ENCODE data around the gene PMM1. TPM values are rescaled to one million over a fixed set of nuclear protein-coding genes. Genes with fewer than 3 reads are reported as not detected.
"Not testable (repeated sequence)": the region's sequence is repeated elsewhere in the genome, so short reads cannot be mapped to it uniquely, and the experiment has no call there.

Gene PMM1
- total RNA-seq, 4 donors from 2014 or later, result 37.4 to 54.2 (median 39.3) TPM

GRCh38 chr22:41596776-41597634 is 7.4 kb upstream of the PMM1 start:
- no peak for DNase-seq (ENCODE audit: extremely low spot score)
- Histone ChIP-seq H3K27me3 (no peaks in the 10 kb centered on the region), H3K4me1 (peaks cover 0 to 8% (median 5%) of the 10 kb centered on the region in 4 donors), H3K27ac (replicated peaks in 1 of 4) (peak overlapping the region in 3 of 4 donors; percentile 1 to 36 (median 2)), H3K9me3 (no peaks in the 10 kb centered on the region), H3K36me3 (peaks cover 0 to 27% (median 22%) of the 10 kb centered on the region in 4 donors), H3K4me3 (no peak overlapping the region)
- TF ChIP-seq POLR2AphosphoS5 (IDR thresholded peaks at IDR 0.05), result no peak
- TF ChIP-seq, protein P1, sequence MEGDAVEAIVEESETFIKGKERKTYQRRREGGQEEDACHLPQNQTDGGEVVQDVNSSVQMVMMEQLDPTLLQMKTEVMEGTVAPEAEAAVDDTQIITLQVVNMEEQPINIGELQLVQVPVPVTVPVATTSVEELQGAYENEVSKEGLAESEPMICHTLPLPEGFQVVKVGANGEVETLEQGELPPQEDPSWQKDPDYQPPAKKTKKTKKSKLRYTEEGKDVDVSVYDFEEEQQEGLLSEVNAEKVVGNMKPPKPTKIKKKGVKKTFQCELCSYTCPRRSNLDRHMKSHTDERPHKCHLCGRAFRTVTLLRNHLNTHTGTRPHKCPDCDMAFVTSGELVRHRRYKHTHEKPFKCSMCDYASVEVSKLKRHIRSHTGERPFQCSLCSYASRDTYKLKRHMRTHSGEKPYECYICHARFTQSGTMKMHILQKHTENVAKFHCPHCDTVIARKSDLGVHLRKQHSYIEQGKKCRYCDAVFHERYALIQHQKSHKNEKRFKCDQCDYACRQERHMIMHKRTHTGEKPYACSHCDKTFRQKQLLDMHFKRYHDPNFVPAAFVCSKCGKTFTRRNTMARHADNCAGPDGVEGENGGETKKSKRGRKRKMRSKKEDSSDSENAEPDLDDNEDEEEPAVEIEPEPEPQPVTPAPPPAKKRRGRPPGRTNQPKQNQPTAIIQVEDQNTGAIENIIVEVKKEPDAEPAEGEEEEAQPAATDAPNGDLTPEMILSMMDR (IDR thresholded peaks at IDR 0.05), result peak; percentile 59 to 79 (median 75)
- intact Hi-C loops (cut with DNase I), result no loop called here
- 32% methylated on average over 10 of the region's 13 CpGs for WGBS

GRCh38 chr22:41595703-41596102 is 6.1 kb upstream of the PMM1 start:
- H3K27me3 ChIP-seq, result no peaks in the 10 kb centered on the region
- H3K9me3 ChIP-seq, result no peaks in the 10 kb centered on the region
- no peak overlapping the region for H3K27ac ChIP-seq (replicated peaks in 1 of 4)
- H3K36me3 ChIP-seq, result peaks cover 0 to 14% (median 12%) of the 10 kb centered on the region in 4 donors
- 83% methylated on average over 5 of the region's 5 CpGs for WGBS
- DNase-seq (ENCODE audit: extremely low spot score), result no peak
- H3K4me3 ChIP-seq, result no peak overlapping the region
- intact Hi-C loops (cut with DNase I), result no loop called here
- TF ChIP-seq, protein P1 (IDR thresholded peaks at IDR 0.05), result no peak
- TF ChIP-seq POLR2A (IDR thresholded peaks at IDR 0.05; ENCODE audit: low read depth) (no peak), EP300 (IDR thresholded peaks at IDR 0.05) (no peak), POLR2AphosphoS5 (IDR thresholded peaks at IDR 0.05) (no peak)
- H3K4me1 ChIP-seq, result peaks cover 0 to 8% (median 5%) of the 10 kb centered on the region in 4 donors

- WGBS, result 95% methylated on average over 19 of the region's 51 CpGs
- H3K27ac ChIP-seq (replicated peaks in 1 of 4); H3K4me3 ChIP-seq; H3K9me3 ChIP-seq; intact Hi-C loops (cut with DNase I); H3K36me3 ChIP-seq; H3K27me3 ChIP-seq; DNase-seq (ENCODE audit: extremely low spot score): not testable (repeated sequence)
- peaks cover 15 to 22% (median 18%) of the 10 kb centered on the region in 4 donors for H3K4me1 ChIP-seq
Observed at GRCh38 chr22:41593336-41593960, 3.8 kb upstream of the PMM1 start.

DNA sequence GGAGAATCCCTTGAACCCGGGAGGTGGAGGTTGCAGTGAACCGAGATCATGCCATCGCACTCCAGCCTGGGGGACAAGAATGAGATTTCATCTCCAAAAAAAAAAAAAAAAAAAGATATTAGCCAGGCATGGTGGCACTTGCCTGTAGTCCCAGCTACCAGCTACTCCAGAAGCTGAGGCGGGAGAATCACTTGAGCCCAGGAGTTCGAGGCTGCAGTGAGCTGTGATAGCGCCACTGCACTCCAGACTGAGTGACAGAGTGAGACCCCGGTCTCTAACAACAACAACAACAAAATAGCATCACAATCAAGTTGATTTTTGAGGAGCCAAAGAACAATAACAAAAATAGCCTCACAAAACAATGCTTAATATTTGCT is 2.3 kb downstream of the PMM1 start:
- no peaks in the 10 kb centered on the region for H3K27me3 ChIP-seq
- H3K36me3 ChIP-seq, result peaks cover 13 to 35% (median 21%) of the 10 kb centered on the region in 4 donors
- TF ChIP-seq EP300 (IDR thresholded peaks at IDR 0.05) (no peak), POLR2A (IDR thresholded peaks at IDR 0.05; ENCODE audit: low read depth) (no peak), POLR2AphosphoS5 (IDR thresholded peaks at IDR 0.05) (no peak)
- TF ChIP-seq, protein P1 (IDR thresholded peaks at IDR 0.05), result no peak
- no peak overlapping the region for H3K27ac ChIP-seq (replicated peaks in 1 of 4)
- WGBS, result 97% methylated on average over 7 of the region's 7 CpGs
- no peaks in the 10 kb centered on the region for H3K9me3 ChIP-seq
- intact Hi-C loops (cut with DNase I), result loop anchor here (5.0 kb wide), 1 partner anchor 40 kb away; no protein-coding TSS in a partner anchor
- H3K4me1 ChIP-seq, result peaks cover 14 to 28% (median 25%) of the 10 kb centered on the region in 4 donors
- no peak for DNase-seq (ENCODE audit: extremely low spot score)
- no peak overlapping the region for H3K4me3 ChIP-seq

- Histone ChIP-seq H3K27ac (replicated peaks in 1 of 4) (no peak overlapping the region), H3K36me3 (peaks cover 19 to 45% (median 32%) of the 10 kb centered on the region in 4 donors), H3K4me1 (peaks cover 14 to 28% (median 25%) of the 10 kb centered on the region in 4 donors), H3K4me3 (no peak overlapping the region), H3K27me3 (no peaks in the 10 kb centered on the region), H3K9me3 (no peaks in the 10 kb centered on the region)
- TF ChIP-seq EP300 (IDR thresholded peaks at IDR 0.05) (no peak), POLR2A (IDR thresholded peaks at IDR 0.05; ENCODE audit: low read depth) (no peak)
- WGBS, result 95% methylated on average over 7 of the region's 7 CpGs
- DNase-seq (ENCODE audit: extremely low spot score), result no peak
- intact Hi-C loops (cut with DNase I), result loop anchor here (5.0 kb wide), 1 partner anchor 39 kb away; no protein-coding TSS in a partner anchor
Observed at GRCh38 chr22:41585898-41586297, 3.7 kb downstream of the PMM1 start.

Measured in esophagus muscularis mucosa (tissue), 4 donors.